Suprapubic skin (tissue), 4 donors: ENCODE measurements around the gene STRIP2.

Experiments used
- CTCF ChIP-seq, 2 donors: fragments of 200-600 bp in 1 of 2; fragments of 450-650 bp in 1 of 2; sonication (generic) in 1 of 2; IDR thresholded peaks; one replicate each; pipeline ENCODE4 v1.5.1; 2016 to 2019; ENCODE audit warnings: antibody characterized with exemption in 2 of 2, mild to moderate bottlenecking in 1 of 2, moderate library complexity in 1 of 2
- EP300 ChIP-seq: sonication (generic); formaldehyde crosslinking; IDR thresholded peaks from one replicate; pipeline ENCODE4 v1.6.1; 2017; ENCODE audit warnings: antibody characterized with exemption
- POLR2A ChIP-seq, 2 donors: fragments of 450-650 bp; IDR thresholded peaks; one replicate each; pipeline ENCODE4 v1.6.1; 2017; ENCODE audit warnings: antibody characterized with exemption in 2 of 2, mild to moderate bottlenecking in 2 of 2, moderate library complexity in 2 of 2
- POLR2AphosphoS5 ChIP-seq, 3 donors: sonication (generic); formaldehyde crosslinking; IDR thresholded peaks; one replicate each; pipeline ENCODE4 v1.6.1; 2017; ENCODE audit warnings: antibody characterized with exemption in 3 of 3

- no peak for TF ChIP-seq CTCF (IDR thresholded peaks at IDR 0.05)
- no peak for TF ChIP-seq EP300
- no peak for TF ChIP-seq POLR2A (IDR thresholded peaks at IDR 0.05)
- no peak for TF ChIP-seq POLR2AphosphoS5 (IDR thresholded peaks at IDR 0.05)
Measured at GRCh38 chr7:129501760-129502707, 67.8 kb downstream of the STRIP2 start, which contains the start of gene SMKR1.
